ENCODE data around the gene GOLGA2.
A peak's percentile ranks its signal among the peaks of the same experiment; 100 is the strongest.

Gene GOLGA2, protein sequence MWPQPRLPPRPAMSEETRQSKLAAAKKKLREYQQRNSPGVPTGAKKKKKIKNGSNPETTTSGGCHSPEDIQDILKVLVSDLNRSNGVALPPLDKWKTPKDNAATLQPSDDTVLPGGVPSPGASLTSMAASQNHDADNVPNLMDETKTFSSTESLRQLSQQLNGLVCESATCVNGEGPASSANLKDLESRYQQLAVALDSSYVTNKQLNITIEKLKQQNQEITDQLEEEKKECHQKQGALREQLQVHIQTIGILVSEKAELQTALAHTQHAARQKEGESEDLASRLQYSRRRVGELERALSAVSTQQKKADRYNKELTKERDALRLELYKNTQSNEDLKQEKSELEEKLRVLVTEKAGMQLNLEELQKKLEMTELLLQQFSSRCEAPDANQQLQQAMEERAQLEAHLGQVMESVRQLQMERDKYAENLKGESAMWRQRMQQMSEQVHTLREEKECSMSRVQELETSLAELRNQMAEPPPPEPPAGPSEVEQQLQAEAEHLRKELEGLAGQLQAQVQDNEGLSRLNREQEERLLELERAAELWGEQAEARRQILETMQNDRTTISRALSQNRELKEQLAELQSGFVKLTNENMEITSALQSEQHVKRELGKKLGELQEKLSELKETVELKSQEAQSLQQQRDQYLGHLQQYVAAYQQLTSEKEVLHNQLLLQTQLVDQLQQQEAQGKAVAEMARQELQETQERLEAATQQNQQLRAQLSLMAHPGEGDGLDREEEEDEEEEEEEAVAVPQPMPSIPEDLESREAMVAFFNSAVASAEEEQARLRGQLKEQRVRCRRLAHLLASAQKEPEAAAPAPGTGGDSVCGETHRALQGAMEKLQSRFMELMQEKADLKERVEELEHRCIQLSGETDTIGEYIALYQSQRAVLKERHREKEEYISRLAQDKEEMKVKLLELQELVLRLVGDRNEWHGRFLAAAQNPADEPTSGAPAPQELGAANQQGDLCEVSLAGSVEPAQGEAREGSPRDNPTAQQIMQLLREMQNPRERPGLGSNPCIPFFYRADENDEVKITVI

DNA sequence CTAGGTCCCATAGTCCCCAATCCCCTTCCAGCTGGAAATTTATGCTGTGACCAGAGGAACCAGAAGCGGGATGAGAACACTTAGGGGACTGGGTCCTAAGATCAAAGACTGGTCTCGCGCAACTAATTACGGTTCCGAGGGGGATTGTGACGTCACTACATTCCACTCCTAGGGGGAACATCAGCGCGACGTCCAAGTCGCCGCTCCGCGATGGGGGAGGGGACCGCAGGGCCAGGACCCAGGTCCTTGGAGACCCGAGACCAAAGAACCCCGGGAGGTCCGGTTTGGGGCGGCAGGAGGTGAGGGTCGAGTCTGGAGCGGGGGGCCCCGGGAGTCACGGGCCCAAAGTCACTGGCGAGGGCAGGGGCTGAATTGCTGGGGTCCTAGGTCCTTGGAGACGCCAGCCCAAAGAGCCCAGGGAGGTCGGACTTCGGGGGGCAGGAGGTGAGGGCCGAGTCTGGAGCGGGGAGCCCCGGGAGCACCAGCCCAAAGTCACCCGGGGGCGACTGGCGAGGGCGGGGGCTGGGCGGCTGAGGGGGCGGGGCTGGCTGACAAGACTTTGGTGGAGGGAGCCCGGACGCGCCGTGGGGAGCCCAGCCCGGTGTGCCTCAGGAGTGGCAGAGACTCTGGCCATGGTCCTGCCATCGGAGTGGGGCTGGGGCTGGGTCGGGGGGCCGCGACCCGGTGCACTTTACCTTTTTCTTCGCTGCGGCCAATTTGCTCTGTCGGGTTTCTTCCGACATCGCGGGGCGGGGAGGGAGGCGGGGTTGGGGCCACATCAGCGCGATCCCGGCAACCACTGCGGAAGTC is at the start of gene GOLGA2:
TSS of gene GOLGA2 (minus strand) at position 810 of the 810 bp plus-strand sequence. CDS start at position 779, 31 bp downstream.
- DNase-seq, result no peak

DNA sequence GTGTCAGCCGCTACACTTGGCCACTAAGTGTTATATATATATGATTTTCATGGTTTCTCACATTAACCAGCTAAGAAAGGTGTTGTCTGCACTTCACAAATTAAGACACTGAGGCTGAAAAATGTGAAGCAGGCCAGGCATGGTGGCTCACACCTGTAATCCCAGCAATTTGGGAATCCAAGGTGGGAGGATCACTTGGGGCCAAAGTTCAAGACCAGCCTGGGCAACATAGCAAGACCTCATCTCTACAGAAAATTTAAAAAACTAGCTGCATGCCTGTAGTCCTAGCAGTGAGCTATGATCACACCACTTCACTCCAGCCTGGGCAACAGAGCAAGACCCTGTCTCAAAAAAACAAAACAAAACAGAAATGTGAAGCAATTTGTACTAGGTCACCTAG is 48.6 kb upstream of the GOLGA2 start:
- no peak for DNase-seq

DNA sequence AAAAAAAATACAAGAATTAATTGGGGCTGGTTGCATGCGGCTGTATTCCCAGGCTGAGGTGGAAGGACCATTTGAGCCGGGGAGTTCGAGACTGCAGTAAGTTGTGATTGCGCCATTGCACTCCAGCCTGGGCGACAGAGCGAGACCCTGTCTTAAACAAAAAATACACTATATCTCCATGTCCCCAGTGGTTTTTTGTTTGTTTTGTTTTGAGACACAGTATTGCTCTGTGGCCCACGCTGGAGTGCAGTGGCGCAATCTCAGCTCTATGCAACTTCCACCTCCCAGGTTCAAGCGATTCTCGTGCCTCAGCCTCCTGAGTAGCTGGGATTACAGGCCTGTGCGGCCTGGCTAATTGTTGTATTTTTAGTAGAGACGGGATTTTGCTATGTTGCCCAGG is 48.0 kb upstream of the GOLGA2 start:
- no peak for DNase-seq

DNA sequence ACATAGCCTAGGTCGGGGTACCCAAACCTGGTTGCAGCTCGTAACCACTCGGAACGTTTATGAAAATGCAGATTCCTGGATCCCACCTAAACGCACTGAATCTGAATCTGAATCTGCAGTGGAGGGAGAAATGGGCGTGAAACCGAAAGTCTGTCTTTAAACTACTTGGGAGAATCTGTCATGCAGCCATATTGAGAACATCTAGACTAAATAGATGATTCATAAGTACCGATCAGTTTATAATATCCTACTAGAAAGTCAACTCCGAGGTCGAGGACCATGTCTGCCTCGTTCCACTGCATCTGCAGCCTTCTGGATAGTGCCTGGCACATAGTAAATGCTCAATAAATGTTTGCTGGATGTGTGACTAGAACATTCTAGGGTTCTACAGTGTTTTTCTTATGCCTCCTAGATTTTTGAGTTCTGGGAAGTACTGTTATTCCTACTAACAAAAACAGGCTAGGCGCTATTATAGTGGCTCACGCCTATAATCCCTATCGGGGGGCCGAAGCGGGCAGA is 47.5 kb upstream of the GOLGA2 start:
- DNase-seq, result no peak

DNA sequence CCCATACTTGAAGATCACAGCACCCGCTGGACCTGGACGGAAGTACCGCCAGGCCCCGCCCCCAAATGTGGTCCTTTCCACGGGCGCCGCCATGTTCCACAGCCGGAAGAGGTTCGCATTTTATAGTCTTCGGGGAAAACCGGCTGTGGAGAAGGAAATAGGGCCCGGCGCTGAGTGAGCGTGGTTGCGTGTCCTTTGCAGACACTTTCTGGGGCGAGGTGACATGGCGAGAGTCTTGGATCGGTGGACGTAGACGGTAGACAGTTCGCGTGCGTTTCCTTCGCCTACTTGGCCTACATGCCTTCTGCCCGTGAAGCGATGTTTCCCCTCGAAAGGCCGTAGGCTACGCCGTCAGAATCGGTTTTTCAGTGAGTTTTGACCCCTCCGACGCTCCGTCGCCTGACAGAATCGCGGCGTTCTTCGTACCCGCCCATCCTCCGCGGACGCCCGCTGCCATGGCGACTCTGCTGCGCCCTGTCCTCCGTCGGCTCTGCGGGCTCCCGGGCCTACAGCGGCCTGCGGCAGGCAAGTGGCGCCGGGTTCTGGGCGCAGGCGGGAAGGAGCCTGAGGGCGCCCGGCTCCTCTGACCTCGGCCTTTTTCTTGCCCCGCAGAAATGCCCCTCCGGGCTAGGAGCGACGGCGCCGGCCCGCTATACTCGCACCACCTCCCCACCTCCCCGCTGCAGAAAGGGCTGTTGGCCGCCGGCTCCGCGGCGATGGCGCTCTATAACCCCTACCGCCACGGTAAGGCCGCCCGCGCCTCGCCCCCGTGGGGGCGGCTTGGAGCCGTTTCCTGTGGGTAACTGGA is 46.8 kb upstream of the GOLGA2 start, which contains the start of the genes COQ4 and TRUB2:
TSS of gene COQ4 (plus strand) at position 436 of the 808 bp plus-strand sequence. CDS start at position 456, 20 bp downstream.
TSS of gene TRUB2 (minus strand) at position 44 of the 808 bp plus-strand sequence. CDS start at position 5, 39 bp downstream.
- DNase-seq, result peak; percentile 94

DNA sequence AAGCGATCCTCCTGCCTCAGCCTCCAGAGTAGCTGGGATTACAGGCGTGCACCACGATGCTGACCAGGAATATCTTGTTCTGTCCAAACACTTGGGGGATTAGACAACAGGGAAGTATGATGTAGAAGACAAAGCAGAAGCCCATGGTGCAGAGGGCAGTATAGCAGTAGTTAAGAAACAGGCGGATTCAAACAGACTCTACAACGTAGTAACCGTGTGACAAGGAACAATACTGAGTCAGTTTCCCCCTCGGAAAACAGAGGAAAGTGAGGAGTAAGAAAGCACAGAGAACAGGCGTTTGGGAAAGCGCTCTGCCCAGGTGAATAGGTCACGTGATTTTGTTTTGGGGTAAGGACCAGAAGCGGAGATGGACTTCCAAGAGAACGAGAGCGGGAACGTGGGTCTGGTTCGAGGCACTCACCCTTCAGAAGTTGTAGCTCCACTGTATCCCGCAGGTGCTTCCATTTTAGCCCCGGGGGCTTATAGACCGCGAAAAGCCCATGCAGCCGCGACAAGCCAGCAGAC is 46.1 kb upstream of the GOLGA2 start:
- no peak for DNase-seq

DNA sequence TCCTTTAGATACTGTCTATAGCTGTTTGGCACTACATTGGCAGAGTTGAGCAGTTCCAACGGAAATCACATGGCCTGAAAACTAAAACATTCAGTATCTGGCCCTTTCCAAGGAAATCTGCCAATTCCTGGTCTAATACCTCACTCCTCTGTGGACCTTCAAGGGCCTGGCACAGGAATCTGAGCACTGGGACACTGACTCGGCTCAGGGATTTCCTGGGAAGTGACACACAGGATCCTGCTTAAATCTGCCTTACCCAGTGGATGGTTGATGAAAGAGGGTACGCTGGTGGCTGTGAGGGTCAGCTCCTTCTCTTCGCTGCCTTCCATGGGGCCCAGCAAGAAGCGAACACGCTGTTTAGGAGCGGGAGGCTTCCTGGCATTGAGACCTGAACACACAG is 45.5 kb upstream of the GOLGA2 start:
- DNase-seq, result no peak

DNA sequence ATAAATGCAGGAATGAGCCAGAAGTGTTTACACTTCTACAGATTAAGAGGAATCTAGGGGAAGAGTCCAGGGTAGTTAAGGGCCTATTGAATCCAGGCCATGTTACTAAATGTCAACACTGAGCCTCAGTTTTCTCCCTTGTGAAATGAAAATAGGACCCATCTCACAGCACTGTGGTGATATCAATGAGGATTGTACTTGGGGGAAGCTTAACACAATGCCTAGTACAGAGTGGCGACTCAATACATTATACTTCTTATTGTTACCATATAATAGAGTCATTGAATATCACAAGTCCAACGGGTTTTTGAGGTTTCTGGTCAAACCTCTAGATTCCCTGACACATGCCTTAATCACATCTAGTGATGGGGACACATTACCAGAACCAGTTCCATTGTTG is 41.8 kb upstream of the GOLGA2 start:
- DNase-seq, result no peak

DNA sequence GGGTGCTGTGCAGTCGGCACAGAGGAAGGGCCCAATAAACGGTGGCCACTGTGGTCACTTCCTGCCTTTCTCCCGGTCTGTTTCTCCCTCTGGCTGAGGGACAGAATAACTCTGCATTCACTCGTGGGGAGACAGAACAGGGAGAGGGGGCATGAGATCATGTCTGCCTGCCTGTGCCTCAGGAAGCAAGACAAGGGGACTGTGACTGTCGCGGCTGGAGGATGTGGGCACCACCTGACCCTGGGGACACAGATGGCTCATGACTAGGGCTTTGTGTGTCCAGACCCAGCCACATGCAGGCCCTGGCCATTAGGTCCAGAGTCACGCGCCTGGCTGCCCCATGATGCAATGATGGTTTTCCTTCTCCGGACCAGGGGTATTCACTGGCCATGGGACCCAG is 40.6 kb upstream of the GOLGA2 start:
- no peak for DNase-seq

DNA sequence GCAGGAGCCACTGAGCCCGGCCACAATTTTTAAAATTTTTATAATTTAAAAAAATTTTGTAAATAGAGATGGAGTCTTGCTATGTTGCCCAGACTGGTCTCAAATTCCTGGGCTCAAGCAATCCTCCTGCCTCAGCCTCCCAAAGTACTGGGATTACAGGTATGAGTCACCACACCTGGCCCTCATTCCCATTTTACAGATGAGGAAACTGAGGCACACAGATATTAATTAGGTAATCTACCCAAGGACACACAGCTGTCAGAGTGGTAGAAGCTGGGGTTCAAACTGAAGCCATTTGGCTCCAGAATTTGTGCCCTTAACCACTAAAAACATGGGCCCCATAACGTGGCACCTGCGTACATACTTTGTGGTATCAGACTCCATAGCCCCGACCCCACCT is 38.9 kb upstream of the GOLGA2 start:
- no peak for DNase-seq

DNA sequence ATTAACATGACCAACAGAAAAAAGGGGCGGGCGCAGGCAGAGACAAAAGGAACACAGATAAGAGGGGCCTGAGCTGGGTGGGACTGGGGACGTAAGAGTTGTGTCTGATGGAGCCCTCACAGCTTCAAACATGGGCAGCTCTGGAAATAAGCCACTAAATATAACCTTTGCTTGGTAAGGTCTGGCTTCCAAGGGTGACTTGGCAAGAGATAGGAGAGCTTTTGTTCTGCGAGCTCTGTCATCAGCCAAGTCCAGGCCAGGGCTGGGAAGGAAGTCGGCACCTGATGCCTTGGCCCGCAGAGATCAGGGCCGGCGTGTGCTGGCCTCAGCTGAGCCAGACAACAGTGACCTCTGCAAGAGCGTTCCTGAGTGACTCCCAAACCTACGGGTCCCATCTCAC is 34.7 kb upstream of the GOLGA2 start:
- DNase-seq, result no peak

DNA sequence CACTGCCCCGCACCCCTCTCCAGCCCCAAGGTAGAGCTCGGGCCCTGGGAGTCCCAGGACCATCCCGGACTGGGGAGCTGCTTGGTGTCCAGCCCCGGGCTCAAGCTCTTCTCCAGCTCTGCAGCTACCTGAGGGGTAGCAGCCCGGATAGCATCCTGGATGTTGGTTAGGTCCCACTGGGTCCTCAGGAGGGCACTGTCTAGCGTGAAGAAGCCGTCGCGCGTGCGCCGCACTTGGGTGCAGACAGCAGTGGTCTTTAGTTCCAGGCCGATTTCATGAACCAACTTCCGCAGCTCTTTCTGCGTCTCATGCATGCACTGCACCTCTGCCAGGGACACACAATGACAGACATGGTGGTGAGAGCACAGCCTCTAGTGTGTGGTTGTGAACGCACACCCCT is 33.7 kb upstream of the GOLGA2 start:
- no peak for DNase-seq

DNA sequence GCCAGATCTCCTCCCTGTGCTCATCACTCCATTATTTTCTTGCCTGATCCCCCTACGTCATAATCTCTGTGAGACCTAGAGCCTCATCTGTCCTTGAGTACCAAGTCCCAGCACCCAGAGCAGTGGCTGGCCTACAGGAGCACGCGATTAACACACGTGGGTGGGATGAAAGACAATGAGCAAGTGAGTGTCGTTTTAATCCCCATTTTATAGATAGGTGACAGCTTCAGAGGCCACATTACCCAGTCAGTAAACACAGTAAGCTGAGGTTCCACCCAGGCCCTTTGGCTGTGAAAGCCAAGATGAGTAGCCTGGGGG is 29.1 kb upstream of the GOLGA2 start:
- no peak for DNase-seq

DNA sequence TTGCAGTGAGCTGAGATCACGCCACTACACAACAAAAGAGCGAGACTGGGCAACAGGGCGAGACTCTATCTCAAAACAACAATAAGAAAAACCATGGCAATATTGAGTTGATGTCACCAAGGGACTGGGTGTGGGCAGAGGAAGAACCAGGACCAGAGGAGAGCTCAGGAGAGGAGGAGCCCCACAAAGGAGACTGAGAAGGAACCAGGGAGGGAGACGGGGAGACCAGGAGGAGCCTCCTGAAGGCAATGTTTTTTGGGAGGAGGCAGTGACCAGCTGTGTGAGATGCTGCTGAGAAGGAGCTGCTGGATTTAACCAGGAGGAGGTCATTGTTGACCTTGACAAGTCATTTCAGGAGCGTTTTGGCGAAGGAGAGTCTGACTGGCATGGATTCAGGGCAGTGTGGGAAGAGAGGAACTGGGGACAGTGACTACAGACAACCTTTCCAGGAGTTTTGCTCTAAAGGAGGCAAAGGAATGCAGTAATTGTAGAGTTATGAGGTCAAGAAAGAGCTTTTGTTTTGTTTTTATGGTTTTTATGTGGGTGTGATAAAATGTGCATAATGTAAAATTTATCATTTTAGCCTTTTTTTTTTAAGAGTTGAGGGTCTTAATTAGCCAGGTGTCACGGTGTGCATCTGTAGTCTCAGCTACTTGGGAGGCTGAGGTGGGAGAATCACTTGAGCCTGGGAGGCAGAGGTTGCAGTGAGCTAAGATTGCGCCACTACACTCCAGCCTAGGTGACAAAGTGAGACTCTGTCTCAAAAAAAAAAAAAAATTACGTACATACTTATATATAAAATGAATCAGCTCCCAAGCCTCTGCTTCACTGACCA is 28.5 kb upstream of the GOLGA2 start:
- DNase-seq, result no peak

DNA sequence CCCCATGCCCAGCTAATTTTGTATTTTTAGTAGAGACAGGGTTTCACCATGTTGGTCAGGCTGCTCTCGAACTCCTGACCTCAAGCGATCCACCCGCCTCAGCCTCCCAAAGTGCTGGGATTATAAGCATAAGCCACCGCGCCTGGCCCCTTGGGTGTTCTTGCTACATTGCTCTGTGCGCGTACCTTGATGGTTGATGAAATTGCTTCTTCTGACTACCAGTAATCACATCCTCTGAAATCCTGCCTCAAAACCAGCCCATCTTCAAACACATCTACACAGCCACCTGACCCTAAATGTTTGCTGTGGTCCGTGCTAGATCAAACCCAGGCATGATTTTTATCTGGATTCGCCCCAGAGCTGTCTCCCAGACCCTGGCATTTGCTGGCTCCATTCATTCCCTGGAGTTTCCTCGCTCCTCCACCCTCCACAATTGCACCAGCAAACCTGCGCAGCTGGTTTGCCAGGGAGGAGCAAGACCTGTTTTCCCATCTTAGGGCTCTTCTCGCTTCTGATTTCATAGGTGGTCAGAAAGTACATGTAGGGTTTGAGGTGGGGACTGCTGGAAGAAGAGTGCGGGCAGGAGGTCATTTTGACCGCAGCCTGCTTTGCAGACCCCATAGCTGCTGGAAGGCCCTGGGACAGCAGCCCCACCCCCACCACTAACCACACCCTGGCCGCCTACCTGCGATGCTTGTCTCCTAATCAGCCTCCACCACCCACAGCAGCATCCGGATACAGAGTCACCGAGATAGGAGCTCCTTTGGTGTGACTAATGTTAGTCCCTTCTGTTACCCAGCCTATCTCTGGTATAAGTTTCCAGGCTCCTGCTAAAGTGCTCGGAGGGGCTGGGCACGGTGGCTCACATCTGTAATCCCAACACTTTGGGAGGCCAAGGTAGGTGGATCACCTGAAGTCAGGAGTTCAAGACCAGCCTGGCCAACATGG is 23.0 kb upstream of the GOLGA2 start:
- DNase-seq, result no peak

DNA sequence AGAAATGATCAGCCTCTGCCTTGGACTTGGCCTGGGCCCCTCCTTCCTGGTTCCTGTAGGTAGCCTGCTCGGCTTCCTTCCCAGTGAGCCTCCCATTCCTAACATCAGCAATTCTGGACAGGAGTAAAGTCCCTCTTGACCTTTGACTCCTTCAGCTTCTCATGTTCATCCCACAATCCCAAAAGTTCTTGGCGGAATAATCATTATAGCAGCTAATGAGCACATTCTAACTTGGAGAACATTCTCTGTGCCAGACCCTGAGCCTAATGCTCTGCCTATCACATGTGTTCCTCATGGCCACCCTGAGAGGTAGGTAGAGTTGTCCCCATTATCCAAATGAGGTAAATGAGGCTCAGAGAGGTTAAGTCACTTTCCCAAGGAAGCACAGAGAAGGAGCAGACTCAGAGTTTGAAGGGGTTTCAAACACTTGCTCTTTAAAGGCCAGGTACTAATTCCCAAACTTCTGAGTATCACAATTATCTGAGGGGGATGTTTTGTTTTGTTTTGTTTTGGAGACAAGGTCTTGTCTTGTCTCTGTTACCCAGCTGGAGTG is 21.5 kb upstream of the GOLGA2 start:
- no peak for DNase-seq

DNA sequence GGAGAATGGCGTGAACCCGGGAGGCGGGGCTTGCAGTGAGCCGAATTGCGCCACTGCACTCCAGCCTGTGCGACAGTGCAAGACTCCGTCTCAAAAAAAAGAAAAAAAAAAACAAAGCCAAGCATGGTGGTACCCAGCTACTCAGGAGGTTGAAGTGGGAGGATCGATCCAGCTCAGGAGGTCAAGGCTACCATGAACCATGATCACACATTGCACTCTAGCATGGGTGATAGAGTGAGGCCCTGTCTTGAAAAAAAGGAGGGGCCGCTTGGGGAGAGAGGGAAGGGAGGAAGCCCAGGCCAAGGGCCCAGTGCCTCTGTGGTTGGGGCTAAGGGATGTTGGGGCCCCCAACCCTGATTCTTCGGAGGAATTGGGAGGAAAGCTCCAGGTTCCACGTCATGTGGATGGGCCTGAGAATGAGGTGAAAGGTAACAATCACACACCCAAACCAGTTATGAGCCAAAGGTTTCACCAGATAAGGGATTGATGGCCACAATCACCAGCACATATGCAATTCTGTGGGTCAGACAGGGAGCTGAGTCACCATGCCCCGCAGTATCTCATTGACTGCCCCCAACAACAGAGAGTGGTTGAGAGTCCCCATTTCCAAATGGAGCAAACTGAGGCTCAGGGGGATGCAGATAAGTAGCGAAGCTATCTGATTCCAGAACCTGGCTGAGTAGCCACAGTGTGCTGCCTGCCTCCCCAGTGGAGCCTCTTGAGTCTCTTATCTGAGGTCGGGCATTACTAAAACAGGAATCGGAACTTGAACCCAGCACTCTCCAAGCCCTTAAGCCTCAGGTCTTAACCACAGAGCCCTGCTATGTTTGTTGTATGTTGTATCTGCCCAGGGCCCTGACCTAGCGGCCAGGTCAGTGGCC is 20.8 kb upstream of the GOLGA2 start:
- DNase-seq, result no peak

DNA sequence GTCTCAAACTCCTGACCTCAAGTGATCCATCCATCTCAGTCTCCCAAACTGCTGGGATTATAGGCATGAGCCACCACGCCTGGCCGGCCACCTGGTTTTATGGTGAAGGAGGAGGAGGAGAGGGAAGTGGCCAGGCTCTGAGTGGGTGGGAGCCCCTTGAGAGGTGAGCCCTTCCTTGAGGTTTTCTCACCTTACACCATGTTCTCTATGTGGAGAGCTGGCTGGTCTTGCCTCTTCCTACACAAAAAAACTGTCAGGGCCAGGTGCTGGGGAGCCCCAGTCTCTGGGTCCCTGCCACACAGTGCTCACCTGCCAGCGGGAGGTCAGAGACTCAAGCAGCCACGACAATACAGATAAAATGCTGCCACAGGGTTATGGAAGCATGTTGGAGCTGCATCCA is 18.3 kb upstream of the GOLGA2 start:
- no peak for DNase-seq

Measured in activated CD8-positive, alpha-beta memory T cell treated with anti-CD3 and anti-CD28 coated beads, Interleukin-2, amount 50 U/mL, for 48 hours (primary cell).